A172 (cell line): ENCODE measurements around the gene PWWP2B. TPM values are rescaled to one million over a fixed set of nuclear protein-coding genes. Genes with fewer than 3 reads are reported as not detected.

Source experiments
- DNase-seq: peaks from one replicate; pipeline ENCODE4 v3.0.0-alpha.2; 2015; ENCODE audit warnings: low spot score
- total RNA-seq: library from RNA; depleted of rRNA; stranded (reverse); fragments of >200 nt; shearing (Covaris generic); gene quantifications from 2 replicates; pipeline ENCODE4 v1.2.3, GENCODE V29; 2014

Gene PWWP2B
- total RNA-seq, 1 experiment from 2014 or later, result 20.9 TPM

DNA sequence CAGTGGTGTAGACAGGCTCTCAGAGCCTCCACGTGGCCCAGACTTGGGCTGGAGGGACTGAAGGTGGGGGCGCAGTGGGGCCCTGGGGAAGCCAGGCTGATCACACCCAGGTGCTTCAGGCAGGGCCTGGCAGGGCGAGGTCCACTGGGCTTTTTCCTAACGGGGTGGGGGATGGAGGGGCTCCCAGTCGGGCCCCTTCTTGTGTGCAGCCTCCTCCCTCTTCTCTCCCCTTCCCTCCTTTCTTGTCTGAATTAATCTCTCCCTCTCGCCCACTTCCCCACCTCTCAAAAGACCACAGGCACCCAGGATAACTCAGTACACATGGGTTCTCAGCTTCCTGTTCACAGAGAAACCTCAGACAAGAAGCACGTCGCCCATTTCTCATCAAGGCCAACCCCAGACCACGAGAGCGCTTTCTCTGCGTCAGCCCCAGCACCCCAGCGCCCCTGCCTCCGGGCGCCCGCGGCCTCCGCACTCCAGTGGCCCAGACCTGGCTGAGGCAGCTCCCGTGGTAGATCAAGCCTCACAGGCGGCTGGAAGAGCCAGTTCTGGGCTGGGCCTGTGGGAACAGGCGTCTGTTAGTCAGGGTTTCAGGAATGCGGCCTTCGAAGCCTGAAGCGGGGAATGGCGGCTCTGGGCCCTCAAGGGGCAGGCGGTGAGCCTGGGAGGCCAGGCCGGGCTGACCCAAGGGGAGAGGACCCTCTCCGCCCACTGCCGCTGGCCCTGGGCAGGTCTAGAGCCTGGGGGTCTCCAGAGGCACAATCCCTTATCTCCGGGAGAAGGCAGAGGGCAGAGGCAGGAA, 50.6 kb downstream of the PWWP2B start:
- peak; percentile 53 for DNase-seq

DNA sequence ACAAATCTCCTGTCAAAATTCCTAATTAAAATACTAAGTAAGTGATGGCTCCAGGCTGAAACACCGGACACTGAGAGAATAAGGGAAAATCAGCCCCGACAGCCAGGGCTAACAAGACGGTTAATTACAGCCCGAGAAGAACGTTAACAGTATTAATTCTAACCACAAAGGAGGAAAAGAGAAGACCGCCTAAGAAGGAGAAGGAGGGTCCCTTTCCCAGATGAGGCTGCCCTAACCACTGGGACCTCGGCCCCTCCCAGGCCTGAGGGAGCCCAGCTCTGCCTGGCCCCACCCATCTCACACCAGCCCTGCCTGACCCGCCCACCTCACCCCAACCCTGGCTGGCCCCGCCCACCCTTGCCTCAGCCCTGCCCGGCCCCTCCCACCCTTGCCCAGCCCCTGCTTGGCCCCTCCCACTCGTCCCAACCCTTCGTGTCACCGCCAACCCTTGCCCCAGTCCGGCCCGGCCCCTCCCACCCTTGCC, 51.3 kb downstream of the PWWP2B start:
- peak; percentile 64 for DNase-seq

DNA sequence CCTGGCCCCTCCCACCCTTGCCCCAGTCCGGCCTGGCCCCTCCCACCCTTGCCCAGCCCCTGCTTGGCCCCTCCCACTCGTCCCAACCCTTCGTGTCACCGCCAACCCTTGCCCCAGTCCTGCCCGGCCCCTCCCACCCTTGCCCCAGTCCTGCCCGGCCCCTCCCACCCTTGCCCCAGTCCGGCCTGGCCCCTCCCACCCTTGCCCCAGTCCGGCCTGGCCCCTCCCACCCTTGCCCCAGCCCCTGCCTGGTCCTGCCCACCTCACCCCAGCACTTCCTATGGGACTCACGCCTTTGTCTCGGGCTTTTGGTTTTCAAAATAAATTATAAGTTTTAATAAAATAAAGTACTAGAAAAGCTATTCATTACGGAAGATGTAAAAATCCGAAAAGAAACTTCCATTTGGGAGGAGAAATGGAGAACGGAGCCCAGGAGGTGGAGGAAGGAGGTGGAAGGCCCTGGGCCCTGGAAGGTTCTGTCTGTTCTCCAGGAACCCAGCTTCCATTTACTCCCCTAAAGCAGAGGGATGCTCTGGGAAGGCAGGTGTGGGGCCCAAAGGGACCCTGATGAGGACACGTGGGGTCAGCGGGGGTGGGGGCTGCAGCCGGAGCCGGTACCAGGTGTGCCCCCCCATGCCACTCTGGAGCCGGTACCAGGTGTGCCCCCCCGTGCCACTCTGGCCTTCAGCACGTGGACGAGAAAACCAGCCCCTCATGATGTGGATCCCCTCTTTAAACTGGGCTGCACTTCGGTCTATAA, 52.2 kb downstream of the PWWP2B start:
- DNase-seq, result no peak

DNA sequence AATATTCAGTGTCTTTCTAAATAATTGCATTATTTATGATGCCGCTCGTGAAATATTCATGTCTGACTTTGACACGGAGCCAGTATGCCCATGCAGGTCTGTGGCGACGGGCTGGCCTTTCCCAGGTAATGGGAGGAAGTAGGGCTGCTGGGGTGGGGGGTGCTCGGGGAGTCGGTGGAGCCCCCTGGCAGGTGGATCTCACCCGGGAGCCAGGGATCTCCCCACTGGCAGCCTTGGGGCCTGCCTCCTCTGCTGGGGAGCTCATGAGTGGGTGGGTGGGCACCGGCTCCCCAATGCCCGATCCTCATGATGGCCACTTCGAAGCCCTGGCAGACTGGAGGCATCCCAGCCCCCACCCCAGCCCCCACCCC, 52.8 kb downstream of the PWWP2B start:
- DNase-seq, result no peak

DNA sequence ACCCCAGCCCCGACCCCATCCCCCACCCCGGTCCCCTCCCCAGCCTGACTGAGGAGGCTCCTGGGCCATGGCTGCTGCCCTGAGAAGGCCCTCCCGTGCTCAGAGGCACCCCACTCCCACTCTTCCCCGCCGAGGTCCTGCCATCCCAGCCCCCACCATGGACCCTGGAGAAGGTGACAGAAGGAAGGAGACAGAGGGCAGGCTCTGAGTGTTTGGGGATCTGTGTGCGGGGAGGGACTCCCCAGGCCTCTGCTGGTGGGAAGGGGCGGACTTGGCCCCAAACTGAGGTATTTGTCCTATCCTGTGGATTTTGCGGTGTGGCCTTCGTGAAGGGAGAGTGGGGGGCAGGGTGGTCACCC, 53.4 kb downstream of the PWWP2B start:
- DNase-seq, result no peak

DNA sequence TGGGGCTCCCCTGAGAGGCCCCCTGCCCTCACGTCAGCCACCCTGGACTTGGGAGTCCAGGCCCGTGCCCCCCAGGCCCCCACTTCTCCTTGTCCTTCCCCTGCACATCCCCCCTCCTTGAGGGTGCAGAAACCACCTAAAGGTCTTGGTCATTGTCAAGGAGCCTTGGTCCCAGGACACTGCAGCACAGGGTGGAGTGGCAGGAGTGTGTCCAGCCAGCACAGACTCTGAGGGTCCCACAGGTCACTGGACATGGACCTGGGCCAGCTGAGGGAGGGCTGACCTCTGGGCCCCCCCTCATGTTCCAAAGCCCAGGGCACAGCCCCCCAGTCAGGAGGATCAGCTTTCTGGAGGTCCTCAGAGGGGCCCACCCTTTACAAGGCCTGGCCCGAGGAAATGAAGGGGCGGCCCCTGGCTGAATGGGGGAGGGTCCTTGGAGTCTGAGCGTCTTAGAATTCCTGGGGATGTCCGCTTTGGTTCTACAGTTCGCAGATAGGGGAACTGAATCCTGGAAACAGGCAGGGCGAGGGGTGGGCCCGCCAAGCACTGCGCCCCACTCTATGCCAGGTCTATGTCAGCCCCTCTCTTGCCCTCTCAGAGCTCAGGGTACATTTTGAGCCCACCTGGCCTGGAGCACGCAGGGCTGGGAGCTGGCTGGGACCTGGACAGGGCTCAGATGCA, 54.0 kb downstream of the PWWP2B start:
- no peak for DNase-seq

DNA sequence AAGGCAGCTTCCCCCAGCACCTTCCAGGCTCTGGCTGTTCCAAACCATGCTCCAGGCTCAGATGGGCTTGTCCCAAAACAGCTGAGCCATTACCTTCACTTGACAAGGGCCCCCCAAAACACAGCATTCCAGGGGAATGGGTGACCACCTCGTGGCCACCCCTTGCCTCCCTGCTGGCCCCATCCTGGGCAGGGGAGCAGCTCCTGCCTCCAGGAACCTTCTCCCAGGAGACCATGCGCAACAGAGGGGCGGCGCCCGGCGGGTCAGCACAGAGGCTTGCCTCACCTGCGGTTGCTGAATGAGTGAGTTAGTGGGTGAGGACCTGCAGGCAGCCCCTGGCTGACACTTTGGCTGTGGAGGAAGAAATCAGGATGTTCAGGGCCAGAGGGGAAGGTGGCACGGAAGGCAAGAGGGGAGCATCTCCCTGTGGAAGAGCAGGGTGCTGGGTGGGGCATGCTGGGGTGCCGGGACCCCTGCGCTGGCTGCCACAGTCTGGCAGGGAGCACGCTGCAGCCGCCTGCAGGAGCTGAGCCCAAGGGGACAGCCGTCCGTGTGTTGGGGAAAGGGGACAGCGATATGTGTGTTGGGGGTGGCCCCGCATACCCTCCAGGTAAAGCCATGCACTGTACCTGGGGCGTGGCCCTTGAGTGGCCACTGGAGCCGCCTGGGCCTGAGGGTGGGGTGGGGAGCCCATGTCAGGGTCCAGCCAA, 54.7 kb downstream of the PWWP2B start:
- DNase-seq, result no peak

DNA sequence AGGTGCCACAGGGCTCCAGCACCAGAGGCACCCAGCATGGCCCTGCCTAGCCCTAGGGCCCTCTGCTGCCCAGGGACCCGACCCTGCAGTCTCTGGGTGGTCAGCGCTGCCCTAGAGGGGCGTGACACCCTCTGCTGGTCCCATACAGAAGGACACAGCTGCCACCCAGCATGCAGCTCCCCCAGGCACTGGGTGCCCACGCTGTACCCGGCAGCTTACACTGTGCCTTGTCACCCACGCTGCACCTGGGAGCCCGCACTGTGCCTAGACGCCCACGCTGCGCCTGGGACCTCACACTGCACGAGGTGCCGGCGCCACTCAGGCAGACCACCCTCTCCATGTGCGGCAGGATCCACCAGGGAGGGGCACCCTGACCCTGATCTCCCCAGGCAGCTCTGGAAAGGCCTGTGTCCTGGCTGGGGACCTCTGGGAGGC, 55.2 kb downstream of the PWWP2B start:
- DNase-seq, result no peak

DNA sequence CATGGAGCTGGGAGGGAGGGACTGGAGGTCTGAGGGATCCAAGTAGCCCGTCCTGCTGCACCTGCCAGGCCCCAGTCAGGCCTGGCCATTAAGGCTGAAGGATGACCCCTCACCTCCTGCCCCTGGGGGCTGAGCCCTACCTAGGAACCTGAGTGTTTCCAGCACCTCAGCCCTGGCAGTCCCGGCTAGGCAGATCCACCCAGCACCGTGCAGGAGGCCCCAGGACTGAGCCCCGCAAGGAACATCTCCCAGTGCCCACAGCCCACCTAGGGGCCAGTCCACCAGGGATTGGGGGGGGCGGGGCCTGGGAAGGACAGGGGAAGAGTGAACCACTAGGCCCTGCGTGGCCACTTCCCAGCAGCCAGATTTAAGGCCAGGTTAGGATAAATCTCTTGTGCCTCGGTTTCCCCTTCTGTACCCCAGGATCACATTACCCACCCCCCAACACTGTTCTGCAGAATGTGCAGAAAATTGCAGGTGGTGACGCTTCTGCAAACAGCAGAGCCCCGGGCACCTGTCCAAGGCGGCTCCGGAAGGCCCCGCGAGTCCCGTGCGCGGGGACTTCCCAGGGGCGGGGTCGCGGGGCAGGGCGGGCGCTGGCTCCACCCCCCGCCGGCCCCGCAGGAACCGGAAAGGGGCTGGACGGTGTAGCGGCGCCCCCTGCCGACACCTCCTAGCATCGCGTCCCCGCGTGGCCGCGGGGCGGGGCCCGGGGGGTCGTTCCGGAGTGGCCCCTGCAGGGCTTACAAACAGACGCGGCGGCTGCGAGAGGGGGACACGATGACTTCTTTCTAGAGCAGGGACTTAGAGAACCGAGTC, 55.9 kb downstream of the PWWP2B start:
- DNase-seq, result peak; percentile 42

DNA sequence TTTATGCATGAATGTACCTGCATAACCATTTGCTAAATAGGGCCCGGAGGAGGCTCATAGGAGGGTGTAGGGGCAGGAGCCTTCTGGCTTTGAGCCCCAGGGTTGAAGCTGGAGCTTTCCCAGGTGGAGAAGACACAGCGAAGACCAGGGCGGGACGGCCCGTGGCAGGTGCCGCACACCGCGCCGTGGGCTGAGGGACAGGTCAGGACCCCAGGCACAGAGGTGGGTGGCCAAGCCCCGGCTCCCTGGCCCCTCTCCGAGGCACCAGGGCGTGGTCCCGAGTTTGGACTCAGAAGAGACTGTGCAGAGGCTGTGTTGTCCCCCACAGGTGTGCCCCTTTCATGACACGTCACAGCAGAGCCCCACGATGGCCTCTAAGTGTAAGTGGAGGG, 56.5 kb downstream of the PWWP2B start:
- no peak for DNase-seq

DNA sequence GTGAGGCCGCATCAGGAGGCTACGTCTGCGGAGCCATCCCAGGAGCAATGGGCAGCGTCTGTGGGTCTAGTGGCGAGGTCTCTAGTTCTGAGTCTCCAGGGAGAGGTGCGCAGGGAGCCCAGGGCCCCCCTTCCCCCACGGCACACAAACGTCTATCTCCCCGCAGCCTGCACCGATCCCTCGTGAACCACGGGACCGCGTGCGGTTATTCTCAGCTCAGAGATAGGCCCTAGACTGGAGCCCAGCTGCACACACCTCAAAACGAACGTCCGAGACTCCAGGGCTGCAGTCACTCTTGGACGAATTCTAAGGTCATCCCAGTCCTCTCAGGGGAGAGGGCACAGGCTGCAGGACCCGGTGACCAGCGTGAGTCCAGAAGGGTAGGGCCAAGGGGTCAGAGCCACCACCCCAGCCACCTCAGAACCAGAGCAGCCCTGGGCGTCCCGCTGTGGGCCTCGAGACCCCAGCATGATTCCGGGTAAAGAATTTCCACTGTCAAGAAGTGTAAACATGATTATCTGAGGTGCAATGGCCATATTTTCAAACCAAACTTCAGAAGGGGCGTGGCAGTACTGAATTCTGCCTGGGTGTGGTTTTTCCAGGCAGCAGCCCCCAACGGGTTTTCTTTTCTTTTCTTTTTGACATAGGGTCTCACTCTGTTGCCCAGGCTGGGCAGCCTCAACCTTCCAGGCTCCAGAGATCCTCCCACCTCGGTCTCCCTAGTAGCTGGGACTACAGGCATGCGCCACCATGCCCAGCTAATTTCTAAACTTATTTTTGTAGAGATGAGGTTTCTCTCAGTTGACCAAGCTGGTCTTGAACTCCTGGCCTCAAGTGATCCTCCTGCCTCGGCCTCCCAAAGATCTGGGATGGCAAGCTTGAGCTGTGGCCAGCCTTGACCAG, 57.5 kb downstream of the PWWP2B start:
- DNase-seq, result no peak

DNA sequence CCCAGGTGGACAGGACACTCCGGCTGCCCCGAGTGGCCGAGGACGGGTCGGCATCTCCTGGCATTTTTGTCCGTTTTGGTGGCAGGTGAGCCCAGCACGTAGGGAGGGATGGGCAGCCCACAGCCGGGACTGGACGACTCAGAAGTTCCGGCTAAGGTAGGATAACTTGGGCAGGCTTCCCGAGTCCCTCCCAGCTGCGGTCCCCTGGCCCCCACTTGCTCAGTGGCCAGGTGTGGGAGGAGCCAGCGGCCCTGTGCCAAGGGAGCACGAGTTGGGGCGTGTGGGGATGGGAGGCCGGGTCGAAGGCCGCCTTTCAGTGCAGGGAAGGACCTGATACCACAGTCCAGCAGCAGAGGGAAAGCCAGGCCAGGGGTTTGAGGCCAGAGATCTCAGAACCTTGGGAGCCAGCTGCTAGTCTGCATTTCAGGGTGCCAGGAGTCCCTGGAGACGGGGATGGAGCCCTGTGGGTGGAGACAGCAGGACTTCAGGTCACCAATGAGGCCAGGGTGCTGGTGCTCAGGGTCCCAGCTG, 58.5 kb downstream of the PWWP2B start:
- no peak for DNase-seq

DNA sequence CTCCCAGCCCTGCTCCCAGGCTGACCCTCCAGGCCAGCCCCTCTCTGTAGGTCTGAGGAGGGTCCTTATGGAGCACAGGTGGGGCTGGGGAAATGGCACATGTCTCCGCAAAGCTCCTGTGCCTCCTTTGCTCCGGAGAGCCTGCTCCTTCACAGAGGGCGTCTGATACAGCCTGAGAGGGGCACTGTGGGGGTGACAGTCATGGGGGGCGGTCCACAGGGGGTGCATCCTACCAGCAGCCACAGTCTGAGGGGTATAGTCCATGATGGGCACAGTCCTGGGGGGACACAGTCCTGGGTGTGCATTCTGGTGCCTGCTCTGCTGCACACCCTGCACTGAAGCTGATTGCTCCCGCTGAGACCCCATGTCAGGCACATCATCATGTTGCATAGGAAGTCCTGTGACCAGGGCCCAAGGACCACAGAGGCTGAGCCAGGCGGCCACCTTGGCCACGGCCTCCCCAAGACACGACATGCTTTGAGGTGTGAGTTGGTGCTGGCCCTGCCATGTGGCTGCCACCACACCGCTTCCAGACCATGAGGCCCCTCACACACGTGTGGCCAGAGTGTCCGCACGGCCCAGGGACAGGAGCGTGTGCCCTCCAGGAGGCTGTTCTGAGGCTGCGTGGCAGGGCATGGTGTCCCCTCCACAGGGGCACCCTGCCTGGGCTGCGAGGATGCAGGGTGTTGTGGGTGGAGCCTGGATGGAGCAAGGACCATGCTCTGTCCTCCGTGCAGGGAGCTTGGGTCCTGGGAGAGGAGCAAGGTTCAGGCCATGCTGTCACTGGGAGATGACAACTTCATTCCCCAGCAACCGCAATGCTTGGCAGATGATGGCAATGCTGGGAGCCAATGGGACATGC, 59.2 kb downstream of the PWWP2B start:
- DNase-seq, result no peak

DNA sequence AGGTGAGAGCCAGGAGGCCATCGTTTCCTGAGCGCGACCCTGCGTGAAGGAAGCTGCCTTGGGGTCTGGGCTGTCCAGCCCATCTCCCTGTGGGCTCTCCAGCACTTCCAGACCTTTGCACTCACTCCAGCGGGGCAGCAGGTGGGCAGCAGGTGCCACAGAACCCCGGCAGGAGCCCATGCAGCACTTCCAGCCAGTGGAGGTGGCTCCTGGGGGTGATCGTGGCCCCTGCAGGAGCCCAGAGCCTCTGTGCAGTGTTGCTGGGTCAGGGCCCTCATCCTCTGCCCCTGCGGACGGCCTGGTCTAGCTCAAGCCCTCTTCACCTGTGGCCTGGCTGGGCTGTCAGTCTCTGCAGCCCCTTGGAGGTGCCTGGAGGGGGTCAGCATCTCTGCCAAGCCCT, 59.9 kb downstream of the PWWP2B start:
- DNase-seq, result no peak

DNA sequence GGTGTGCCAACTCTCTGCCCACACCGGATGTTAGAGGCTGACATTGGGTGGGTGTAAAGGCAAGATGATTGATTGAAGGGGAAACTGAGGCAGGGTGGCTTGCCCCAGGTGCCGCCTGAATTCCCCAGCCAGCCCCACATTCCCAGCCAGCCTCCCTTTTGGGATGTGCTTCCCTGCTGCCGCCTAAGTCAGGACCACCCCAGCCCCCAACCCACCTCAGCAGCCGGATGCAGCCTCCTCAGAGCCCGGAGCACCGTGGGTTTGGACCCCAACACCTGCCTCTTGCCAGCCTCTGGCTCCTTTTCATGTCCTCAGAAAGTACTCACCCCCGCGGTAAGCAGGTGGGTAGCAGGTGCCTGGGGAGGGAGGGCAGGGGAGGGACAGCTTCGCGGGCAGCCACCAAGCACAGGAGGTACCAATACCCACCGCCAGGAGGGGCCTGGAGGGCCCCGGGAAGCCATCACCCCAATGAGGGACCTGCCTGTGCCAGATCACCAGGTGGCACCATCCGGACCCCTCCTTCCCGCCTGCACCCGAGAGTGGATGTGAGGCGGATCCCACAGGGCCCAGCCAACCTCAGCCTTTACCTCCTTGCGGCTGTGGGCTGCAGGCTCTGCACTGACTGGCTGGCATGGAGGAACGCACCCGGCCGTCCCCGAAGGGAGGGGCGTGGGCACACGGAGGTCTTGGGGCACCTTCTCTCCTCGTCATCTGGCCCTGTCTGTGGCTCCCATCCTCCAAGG, 60.5 kb downstream of the PWWP2B start:
- no peak for DNase-seq

DNA sequence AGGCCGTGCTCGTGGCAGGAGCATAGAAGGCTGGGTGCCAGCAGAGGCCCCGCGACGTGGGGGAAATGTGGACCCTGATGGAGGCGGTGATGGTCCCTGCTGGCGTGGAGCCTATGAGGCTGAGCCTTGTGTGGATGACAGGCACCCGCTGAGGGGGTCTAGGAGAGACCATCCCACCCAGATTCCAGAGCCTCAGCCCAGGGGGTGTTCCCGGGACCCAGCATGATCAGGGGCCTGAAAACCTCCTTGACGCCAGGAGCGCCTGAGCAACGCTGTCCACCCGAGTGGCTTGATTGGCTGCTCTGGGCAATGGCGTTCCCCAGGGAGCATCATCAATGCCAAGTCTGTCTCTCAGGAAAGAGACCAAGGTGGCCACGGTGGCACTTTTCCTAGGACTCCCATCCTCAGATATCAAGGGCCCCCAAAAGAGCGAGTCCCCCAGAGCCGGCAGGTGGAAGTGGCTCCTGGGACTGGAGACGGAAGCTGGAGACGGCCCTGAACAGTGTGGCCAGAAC, 61.1 kb downstream of the PWWP2B start:
- DNase-seq, result no peak

DNA sequence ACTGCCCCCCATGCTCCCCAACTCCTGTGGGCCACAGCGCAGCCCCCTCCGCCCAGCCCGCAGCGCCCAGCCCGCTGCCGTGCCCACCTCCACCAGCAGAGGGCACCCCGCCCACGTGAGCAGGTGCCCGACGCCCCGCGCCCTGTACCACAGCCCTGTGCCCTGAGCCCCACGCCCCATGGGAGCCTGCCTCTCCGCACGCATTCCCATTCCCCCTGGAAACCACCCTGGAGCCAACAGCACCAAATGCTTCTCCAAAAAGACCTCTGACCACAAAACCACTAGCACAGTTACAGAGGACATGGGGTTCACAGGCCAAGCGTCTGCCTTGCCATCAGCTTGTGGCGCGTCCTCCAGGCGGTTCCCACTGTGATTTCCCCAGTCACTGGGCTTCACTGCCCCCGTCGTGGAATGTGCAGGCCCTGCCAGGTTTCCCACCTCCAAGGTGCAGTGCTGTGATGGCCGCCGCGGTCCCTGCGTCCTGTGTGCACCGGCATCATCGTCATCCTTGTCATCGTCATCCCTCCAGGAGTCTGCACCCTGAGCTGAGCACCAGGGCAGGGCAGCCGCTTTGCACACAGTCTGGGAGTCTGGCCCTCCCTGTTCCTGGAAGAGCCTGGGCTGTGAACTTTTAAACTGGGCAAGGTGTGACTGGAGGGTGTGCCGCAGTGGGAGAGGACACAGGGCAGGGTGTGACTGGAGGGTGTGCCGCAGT, 61.7 kb downstream of the PWWP2B start:
- no peak for DNase-seq
